ENCODE results near the gene MGLL. TPM values are rescaled to one million over a fixed set of nuclear protein-coding genes. Genes with fewer than 3 reads are reported as not detected.

Gene MGLL
- total and polyA plus RNA-seq, 2 donors (not counting 1 experiment from before 2014, with no cell fraction given), result 1.7 to 6.9 TPM

GRCh38 chr3:127714125-127714571 is 108.2 kb downstream of the MGLL start:
- no peaks in the 10 kb centered on the region for H3K79me2 ChIP-seq (ENCODE audit: control insufficient read depth, insufficient read depth, low read length)
- POLR2A ChIA-PET, result no interaction called here
- H3K4me2 ChIP-seq (replicated peaks; ENCODE audit: low read depth, low read length, poor library complexity, severe bottlenecking), result no peak overlapping the region
- no peak overlapping the region for H3K4me3 ChIP-seq (ENCODE audit: control extremely low read depth in 1 of 5, extremely low read depth in 1 of 5, insufficient read depth in 1 of 5, low read depth in 2 of 5, low read length in 4 of 5)
- H3K9me3 Mint-ChIP-seq (ENCODE audit: insufficient read depth), result no peaks in the 10 kb centered on the region
- H3K9ac ChIP-seq (ENCODE audit: low read length), result no peak overlapping the region
- no peaks in the 10 kb centered on the region for H3K27me3 Mint-ChIP-seq
- no peak for ATAC-seq (ENCODE audit: low read depth)
- intact Hi-C loops (cut with micrococcal nuclease), result no loop called here
- DNase-seq, result no peak
- H3K27ac Mint-ChIP-seq, result no peak overlapping the region
- no peaks in the 10 kb centered on the region for H4K20me1 ChIP-seq (ENCODE audit: control insufficient read depth, insufficient read depth, low read length, poor library complexity, severe bottlenecking)
- no peak overlapping the region for H3K4me3 Mint-ChIP-seq
- TF ChIP-seq EZH2 (IDR thresholded peaks at IDR 0.05; ENCODE audit: borderline replicate concordance, insufficient read depth, low read depth, low read length, poor library complexity, severe bottlenecking) (no peak), CTCF (IDR thresholded peaks at IDR 0.05) (no peak)
- no peaks in the 10 kb centered on the region for H3K36me3 ChIP-seq (replicated peaks in 1 of 2; ENCODE audit: control extremely low read depth in 1 of 2, control insufficient read depth in 1 of 2, extremely low read depth in 1 of 2, insufficient read depth in 2 of 2, low read length in 1 of 2)
- H3K27me3 ChIP-seq (replicated peaks in 1 of 4; ENCODE audit: control extremely low read depth in 1 of 4, control insufficient read depth in 3 of 4, insufficient read depth in 4 of 4, low read length in 3 of 4), result no peaks in the 10 kb centered on the region
- CTCF ChIA-PET, result no interaction called here
- H3K9me3 ChIP-seq (ENCODE audit: control extremely low read depth in 1 of 3, control insufficient read depth in 2 of 3, insufficient read depth in 1 of 3, low read length in 2 of 3), result no peaks in the 10 kb centered on the region
- 94% methylated on average over 8 of the region's 10 CpGs for WGBS (ENCODE audit: insufficient coverage)
- no peak overlapping the region for H3K27ac ChIP-seq (ENCODE audit: low read length in 2 of 2)
- H2AFZ ChIP-seq (ENCODE audit: insufficient read depth, low read depth, low read length, poor library complexity, severe bottlenecking), result no peak overlapping the region
- H3K4me1 Mint-ChIP-seq, result no peaks in the 10 kb centered on the region
- H3K4me1 ChIP-seq (ENCODE audit: control insufficient read depth in 2 of 2, insufficient read depth in 2 of 2, low read length in 2 of 2), result no peaks in the 10 kb centered on the region

GRCh38 chr3:127712881-127713771 is 109.2 kb downstream of the MGLL start:
- H3K27ac Mint-ChIP-seq, result no peak overlapping the region
- no peaks in the 10 kb centered on the region for H3K36me3 ChIP-seq (replicated peaks in 1 of 2; ENCODE audit: control extremely low read depth in 1 of 2, control insufficient read depth in 1 of 2, extremely low read depth in 1 of 2, insufficient read depth in 2 of 2, low read length in 1 of 2)

More at GRCh38 chr3:127712881-127713771, 109.2 kb downstream of the MGLL start:
- intact Hi-C loops (cut with micrococcal nuclease), result no loop called here
- no peak overlapping the region for H3K4me3 Mint-ChIP-seq
- Histone ChIP-seq H3K79me2 (ENCODE audit: control insufficient read depth, insufficient read depth, low read length) (no peaks in the 10 kb centered on the region), H3K9ac (ENCODE audit: low read length) (no peak overlapping the region), H3K4me2 (replicated peaks; ENCODE audit: low read depth, low read length, poor library complexity, severe bottlenecking) (no peak overlapping the region), H3K9me3 (ENCODE audit: control extremely low read depth in 1 of 3, control insufficient read depth in 2 of 3, insufficient read depth in 1 of 3, low read length in 2 of 3) (no peaks in the 10 kb centered on the region), H3K27ac (ENCODE audit: low read length in 2 of 2) (no peak overlapping the region), H3K4me1 (ENCODE audit: control insufficient read depth in 2 of 2, insufficient read depth in 2 of 2, low read length in 2 of 2) (no peaks in the 10 kb centered on the region), H4K20me1 (ENCODE audit: control insufficient read depth, insufficient read depth, low read length, poor library complexity, severe bottlenecking) (no peaks in the 10 kb centered on the region), H3K27me3 (replicated peaks in 1 of 4; ENCODE audit: control extremely low read depth in 1 of 4, control insufficient read depth in 3 of 4, insufficient read depth in 4 of 4, low read length in 3 of 4) (no peaks in the 10 kb centered on the region), H2AFZ (ENCODE audit: insufficient read depth, low read depth, low read length, poor library complexity, severe bottlenecking) (no peak overlapping the region), H3K4me3 (ENCODE audit: control extremely low read depth in 1 of 5, extremely low read depth in 1 of 5, insufficient read depth in 1 of 5, low read depth in 2 of 5, low read length in 4 of 5) (no peak overlapping the region)
- no peaks in the 10 kb centered on the region for H3K9me3 Mint-ChIP-seq (ENCODE audit: insufficient read depth)
- POLR2A ChIA-PET, result no interaction called here
- no peak for ATAC-seq (ENCODE audit: low read depth)
- no peaks in the 10 kb centered on the region for H3K4me1 Mint-ChIP-seq
- CTCF ChIA-PET, result no interaction called here
- no peak for DNase-seq
- no peaks in the 10 kb centered on the region for H3K27me3 Mint-ChIP-seq
- WGBS (ENCODE audit: insufficient coverage), result 93% methylated on average over 9 of the region's 9 CpGs
- TF ChIP-seq CTCF (IDR thresholded peaks at IDR 0.05) (no peak), EZH2 (IDR thresholded peaks at IDR 0.05; ENCODE audit: borderline replicate concordance, insufficient read depth, low read depth, low read length, poor library complexity, severe bottlenecking) (no peak)
